GM12873 (cell line): ENCODE results near the gene SNED1.
A peak's percentile ranks its signal among the peaks of the same experiment; 100 is the strongest.

ENCODE experiments used
- CTCF ChIP-seq: IDR thresholded peaks from 2 replicates; pipeline ENCODE4 v1.5.1; 2012; ENCODE audit warnings: low read depth, mild to moderate bottlenecking, moderate library complexity, low read length, control low read depth; ENCODE audit not compliant: insufficient read depth; ENCODE audit errors: missing control alignments

SNED1 gene

GRCh38 chr2:240972636-240973521 is 25.5 kb upstream of the SNED1 start:
- no peak for TF ChIP-seq CTCF

GRCh38 chr2:240974771-240975572 is 23.4 kb upstream of the SNED1 start:
- TF ChIP-seq CTCF: no peak

GRCh38 chr2:240981280-240981679 is 17.1 kb upstream of the SNED1 start:
- TF ChIP-seq CTCF: no peak

GRCh38 chr2:240981871-240982800 is 16.3 kb upstream of the SNED1 start:
- no peak for TF ChIP-seq CTCF

GRCh38 chr2:240982821-240983281 is 15.6 kb upstream of the SNED1 start:
- no peak for TF ChIP-seq CTCF

GRCh38 chr2:240983361-240983995 is 14.9 kb upstream of the SNED1 start:
- TF ChIP-seq CTCF: peak; percentile 68
